HG02642 (cell line): ENCODE results near the gene KAZN.

Source experiments
- ATAC-seq: cut with Tn5 transposase; IDR thresholded peaks from one replicate; pipeline ENCODE4 v1.9.1; 2021; ENCODE audit warnings: mild to moderate bottlenecking; ENCODE audit not compliant: unreplicated experiment, poor library complexity

KAZN gene

GRCh38 chr1:14842361-14842760, 243.9 kb downstream of the KAZN start:
- ATAC-seq: no peak

- ATAC-seq: no peak
Observed at GRCh38 chr1:14842891-14843290, 244.4 kb downstream of the KAZN start.

GRCh38 chr1:14843525-14843924, 245.0 kb downstream of the KAZN start:
- ATAC-seq: no peak

GRCh38 chr1:14844356-14844755, 245.9 kb downstream of the KAZN start:
- no peak for ATAC-seq

GRCh38 chr1:14844923-14845617, 246.6 kb downstream of the KAZN start:
- no peak for ATAC-seq

GRCh38 chr1:14845851-14846250, 247.4 kb downstream of the KAZN start:
- ATAC-seq: no peak

- ATAC-seq: no peak
Observed at GRCh38 chr1:14846688-14847087, 248.2 kb downstream of the KAZN start.

GRCh38 chr1:14848203-14848602, 249.7 kb downstream of the KAZN start:
- ATAC-seq: no peak

GRCh38 chr1:14848625-14849024, 250.1 kb downstream of the KAZN start:
- ATAC-seq: no peak

- no peak for ATAC-seq
Observed at GRCh38 chr1:14849038-14849437, 250.6 kb downstream of the KAZN start.

- ATAC-seq: no peak
Observed at GRCh38 chr1:14850563-14850962, 252.1 kb downstream of the KAZN start.

GRCh38 chr1:14851760-14852159, 253.3 kb downstream of the KAZN start:
- ATAC-seq: no peak

GRCh38 chr1:14852291-14852690, 253.8 kb downstream of the KAZN start:
- no peak for ATAC-seq

GRCh38 chr1:14853518-14853917, 255.0 kb downstream of the KAZN start:
- ATAC-seq: no peak

- ATAC-seq: no peak
Observed at GRCh38 chr1:14855268-14855667, 256.8 kb downstream of the KAZN start.

- no peak for ATAC-seq
Observed at GRCh38 chr1:14855801-14856200, 257.3 kb downstream of the KAZN start.

- no peak for ATAC-seq
Observed at GRCh38 chr1:14857436-14858195, 259.1 kb downstream of the KAZN start.

- no peak for ATAC-seq
Observed at GRCh38 chr1:14862114-14862771, 263.8 kb downstream of the KAZN start.

- ATAC-seq: no peak
Observed at GRCh38 chr1:14865106-14865505, 266.6 kb downstream of the KAZN start.

GRCh38 chr1:14866911-14867612, 268.6 kb downstream of the KAZN start:
- ATAC-seq: no peak

GRCh38 chr1:14869187-14869586, 270.7 kb downstream of the KAZN start:
- no peak for ATAC-seq
